Measurements from ENCODE around the gene SEMA6A. TPM values are rescaled to one million over a fixed set of nuclear protein-coding genes. Genes with fewer than 3 reads are reported as not detected.

The SEMA6A gene
- total RNA-seq, 1 donor from 2014 or later = 2.6 TPM

- Mint-ChIP-seq H3K4me3 (ENCODE audit: unreplicated experiment) (no peak overlapping the region), H3K27ac (ENCODE audit: unreplicated experiment) (no peak overlapping the region), H3K4me1 (ENCODE audit: unreplicated experiment) (no peaks in the 10 kb centered on the region), H3K27me3 (ENCODE audit: unreplicated experiment) (peaks cover 28% of the 10 kb centered on the region), H3K36me3 (ENCODE audit: unreplicated experiment) (no peaks in the 10 kb centered on the region), H3K9me3 (ENCODE audit: unreplicated experiment) (no peaks in the 10 kb centered on the region)
- TF ChIP-seq, protein P1, sequence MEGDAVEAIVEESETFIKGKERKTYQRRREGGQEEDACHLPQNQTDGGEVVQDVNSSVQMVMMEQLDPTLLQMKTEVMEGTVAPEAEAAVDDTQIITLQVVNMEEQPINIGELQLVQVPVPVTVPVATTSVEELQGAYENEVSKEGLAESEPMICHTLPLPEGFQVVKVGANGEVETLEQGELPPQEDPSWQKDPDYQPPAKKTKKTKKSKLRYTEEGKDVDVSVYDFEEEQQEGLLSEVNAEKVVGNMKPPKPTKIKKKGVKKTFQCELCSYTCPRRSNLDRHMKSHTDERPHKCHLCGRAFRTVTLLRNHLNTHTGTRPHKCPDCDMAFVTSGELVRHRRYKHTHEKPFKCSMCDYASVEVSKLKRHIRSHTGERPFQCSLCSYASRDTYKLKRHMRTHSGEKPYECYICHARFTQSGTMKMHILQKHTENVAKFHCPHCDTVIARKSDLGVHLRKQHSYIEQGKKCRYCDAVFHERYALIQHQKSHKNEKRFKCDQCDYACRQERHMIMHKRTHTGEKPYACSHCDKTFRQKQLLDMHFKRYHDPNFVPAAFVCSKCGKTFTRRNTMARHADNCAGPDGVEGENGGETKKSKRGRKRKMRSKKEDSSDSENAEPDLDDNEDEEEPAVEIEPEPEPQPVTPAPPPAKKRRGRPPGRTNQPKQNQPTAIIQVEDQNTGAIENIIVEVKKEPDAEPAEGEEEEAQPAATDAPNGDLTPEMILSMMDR (IDR thresholded peaks at IDR 0.05) = no peak
- no peak for DNase-seq (ENCODE audit: extremely low spot score, unreplicated experiment)
Observed at GRCh38 chr5:116566251-116566650, 8.4 kb downstream of the SEMA6A start.

- TF ChIP-seq, protein P1 (IDR thresholded peaks at IDR 0.05) = no peak
- H3K36me3 Mint-ChIP-seq (ENCODE audit: unreplicated experiment) = no peaks in the 10 kb centered on the region
- no peaks in the 10 kb centered on the region for H3K4me1 Mint-ChIP-seq (ENCODE audit: unreplicated experiment)
- no peaks in the 10 kb centered on the region for H3K9me3 Mint-ChIP-seq (ENCODE audit: unreplicated experiment)
- DNase-seq (ENCODE audit: extremely low spot score, unreplicated experiment) = no peak
- peaks cover 18% of the 10 kb centered on the region for H3K27me3 Mint-ChIP-seq (ENCODE audit: unreplicated experiment)
- no peak overlapping the region for H3K4me3 Mint-ChIP-seq (ENCODE audit: unreplicated experiment)
- H3K27ac Mint-ChIP-seq (ENCODE audit: unreplicated experiment) = no peak overlapping the region
Observed at GRCh38 chr5:116564756-116565490, 9.7 kb downstream of the SEMA6A start.

- DNase-seq (ENCODE audit: extremely low spot score, unreplicated experiment) = no peak
- peaks cover 12% of the 10 kb centered on the region for H3K27me3 Mint-ChIP-seq (ENCODE audit: unreplicated experiment)
- TF ChIP-seq, protein P1 (IDR thresholded peaks at IDR 0.05) = no peak
- no peaks in the 10 kb centered on the region for H3K4me1 Mint-ChIP-seq (ENCODE audit: unreplicated experiment)
- H3K36me3 Mint-ChIP-seq (ENCODE audit: unreplicated experiment) = no peaks in the 10 kb centered on the region
- H3K27ac Mint-ChIP-seq (ENCODE audit: unreplicated experiment) = no peak overlapping the region
- no peaks in the 10 kb centered on the region for H3K9me3 Mint-ChIP-seq (ENCODE audit: unreplicated experiment)
- H3K4me3 Mint-ChIP-seq (ENCODE audit: unreplicated experiment) = no peak overlapping the region
Observed at GRCh38 chr5:116564312-116564711, 10.3 kb downstream of the SEMA6A start.

- TF ChIP-seq, protein P1 (IDR thresholded peaks at IDR 0.05) = no peak
- no peak overlapping the region for H3K4me3 Mint-ChIP-seq (ENCODE audit: unreplicated experiment)
Observed at GRCh38 chr5:116563736-116564308, 10.8 kb downstream of the SEMA6A start.

GRCh38 chr5:116562669-116563068, 12.0 kb downstream of the SEMA6A start:
- DNase-seq (ENCODE audit: extremely low spot score, unreplicated experiment) = no peak
- peaks cover 7% of the 10 kb centered on the region for H3K27me3 Mint-ChIP-seq (ENCODE audit: unreplicated experiment)
- H3K9me3 Mint-ChIP-seq (ENCODE audit: unreplicated experiment) = no peaks in the 10 kb centered on the region
- no peak overlapping the region for H3K27ac Mint-ChIP-seq (ENCODE audit: unreplicated experiment)
- H3K4me1 Mint-ChIP-seq (ENCODE audit: unreplicated experiment) = no peaks in the 10 kb centered on the region
- H3K4me3 Mint-ChIP-seq (ENCODE audit: unreplicated experiment) = no peak overlapping the region
- TF ChIP-seq, protein P1 (IDR thresholded peaks at IDR 0.05) = no peak
- H3K36me3 Mint-ChIP-seq (ENCODE audit: unreplicated experiment) = no peaks in the 10 kb centered on the region

More at GRCh38 chr5:116563736-116564308, 10.8 kb downstream of the SEMA6A start:
- no peak overlapping the region for H3K27ac Mint-ChIP-seq (ENCODE audit: unreplicated experiment)
- H3K27me3 Mint-ChIP-seq (ENCODE audit: unreplicated experiment) = peaks cover 7% of the 10 kb centered on the region
- no peaks in the 10 kb centered on the region for H3K4me1 Mint-ChIP-seq (ENCODE audit: unreplicated experiment)
- no peaks in the 10 kb centered on the region for H3K9me3 Mint-ChIP-seq (ENCODE audit: unreplicated experiment)
- H3K36me3 Mint-ChIP-seq (ENCODE audit: unreplicated experiment) = no peaks in the 10 kb centered on the region
- DNase-seq (ENCODE audit: extremely low spot score, unreplicated experiment) = no peak

All from osteocyte (in vitro differentiated cells).